Upper lobe of left lung (tissue), 6 donors: ENCODE results near the gene CETP. TPM values are rescaled to one million over a fixed set of nuclear protein-coding genes. Genes with fewer than 3 reads are reported as not detected.

Experiments
- ATAC-seq, 2 donors: fragments of 200-7000 bp; cut with Tn5 transposase; one replicate each; pipeline ENCODE4 v1.9.1; 2022; ENCODE audit warnings: mild to moderate bottlenecking in 2 of 2, moderate library complexity in 2 of 2; ENCODE audit not compliant: low FRiP score in 2 of 2
- DNase-seq, 2 donors: peaks; one replicate each; pipeline ENCODE4 v3.0.0-alpha.2; 2019 to 2020
- H3K27ac ChIP-seq, 4 donors: fragments of 200-600 bp; sonication (generic); one replicate each; pipeline ENCODE4 v1.5.1; 2016 to 2019
- H3K27me3 ChIP-seq, 4 donors: fragments of 200-600 bp; sonication (generic); one replicate each; pipeline ENCODE4 v1.5.1; 2017 to 2019
- H3K36me3 ChIP-seq, 4 donors: fragments of 200-600 bp; sonication (generic); one replicate each; pipeline ENCODE4 v1.5.1; 2016 to 2019
- H3K4me1 ChIP-seq, 4 donors: fragments of 200-600 bp; sonication (generic); one replicate each; pipeline ENCODE4 v1.5.1; 2018 to 2019
- H3K4me3 ChIP-seq, 4 donors: fragments of 200-600 bp; sonication (generic); one replicate each; pipeline ENCODE4 v1.5.1; 2017 to 2019; ENCODE audit warnings: mild to moderate bottlenecking in 2 of 4, moderate library complexity in 1 of 4
- H3K9me3 ChIP-seq, 4 donors: fragments of 200-600 bp; sonication (generic); one replicate each; pipeline ENCODE4 v1.5.1; 2018 to 2019
- EP300 ChIP-seq, 4 donors: sonication (generic); formaldehyde crosslinking; IDR thresholded peaks; one replicate each; pipeline ENCODE4 v1.5.1; 2017; ENCODE audit warnings: antibody characterized with exemption in 4 of 4, control low read depth in 2 of 4
- POLR2A ChIP-seq, 4 donors: fragments of 450-650 bp; IDR thresholded peaks; one replicate each; pipeline ENCODE4 v1.5.1; 2016 to 2017; ENCODE audit warnings: antibody characterized with exemption in 4 of 4, mild to moderate bottlenecking in 2 of 4
- POLR2AphosphoS5 ChIP-seq, 2 donors: sonication (generic); formaldehyde crosslinking; IDR thresholded peaks; one replicate each; pipeline ENCODE4 v1.5.1; 2017; ENCODE audit warnings: antibody characterized with exemption in 2 of 2
- WGBS, 2 donors: methylation state at CpG; one replicate each; pipeline ENCODE4 v1.1.5; 2017 to 2018; 5-methylcytosine and 5-hydroxymethylcytosine counted together
- total RNA-seq, 6 donors: library from RNA; depleted of rRNA in 4 of 6; stranded (reverse); fragments of >200 nt in 4 of 6; gene quantifications; one replicate each; pipeline versions ENCODE4 v1.1.0 to v1.2.1, GENCODE V29; 2016 to 2021
- TF ChIP-seq, protein P1 (sequence below), 6 experiments: fragments of 450-650 bp in 4 of 6; fragments of 200-600 bp in 2 of 6; sonication (generic) in 2 of 6; IDR thresholded peaks; one replicate each; pipeline ENCODE4 v1.5.1; 2016 to 2019; ENCODE audit warnings: antibody characterized with exemption in 6 of 6
- donor health status: DM: no; HTN: no; CAD: no; lungs with moderate emphysema.
- donor health status: DM: no; HTN: yes; CAD: no; lungs with severe emphysema.

CETP gene
- total RNA-seq, 6 donors from 2014 or later: 0.29 to 1.5 (median 0.91) TPM; not detected in 1

DNA sequence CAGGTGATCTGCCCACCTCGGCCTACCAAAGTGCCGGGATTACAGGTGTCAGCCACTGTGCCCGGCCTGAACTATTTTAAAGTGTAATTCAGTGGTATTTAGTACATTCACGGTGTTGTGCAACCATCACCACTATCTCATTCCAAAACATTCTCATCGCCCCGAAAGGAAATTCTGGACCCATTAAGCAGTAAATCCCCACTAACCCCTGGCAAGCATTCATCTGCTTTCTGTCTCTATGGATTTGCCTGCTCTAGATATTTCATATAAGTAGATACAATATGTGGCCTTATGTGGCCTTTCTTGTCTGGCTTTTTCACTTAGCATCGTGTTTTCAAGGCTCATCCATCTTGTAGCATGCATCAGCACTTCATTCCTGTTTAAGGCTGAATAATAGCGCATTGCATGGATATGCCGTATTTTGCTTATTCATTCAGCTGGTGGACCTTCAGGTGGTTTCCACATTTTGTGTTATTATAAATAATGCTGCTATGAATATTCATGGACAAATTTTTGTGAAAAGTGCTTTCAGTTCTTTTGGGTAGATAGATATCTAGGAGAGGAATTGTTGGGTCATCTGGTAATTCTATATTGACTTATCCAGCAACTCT lies 38.2 kb upstream of the CETP start:
- Histone ChIP-seq H3K9me3 (no peaks in the 10 kb centered on the region), H3K4me3 (no peak overlapping the region), H3K27ac (no peak overlapping the region), H3K27me3 (no peaks in the 10 kb centered on the region), H3K36me3 (no peaks in the 10 kb centered on the region), H3K4me1 (no peaks in the 10 kb centered on the region)
- WGBS, 2 donors: 86 to 92% methylated on average over 9 of the region's 9 CpGs
- DNase-seq: no peak
- no peak for ATAC-seq
- TF ChIP-seq EP300 (IDR thresholded peaks at IDR 0.05) (no peak), POLR2AphosphoS5 (IDR thresholded peaks at IDR 0.05) (no peak), POLR2A (IDR thresholded peaks at IDR 0.05) (no peak)
- TF ChIP-seq, protein P1, sequence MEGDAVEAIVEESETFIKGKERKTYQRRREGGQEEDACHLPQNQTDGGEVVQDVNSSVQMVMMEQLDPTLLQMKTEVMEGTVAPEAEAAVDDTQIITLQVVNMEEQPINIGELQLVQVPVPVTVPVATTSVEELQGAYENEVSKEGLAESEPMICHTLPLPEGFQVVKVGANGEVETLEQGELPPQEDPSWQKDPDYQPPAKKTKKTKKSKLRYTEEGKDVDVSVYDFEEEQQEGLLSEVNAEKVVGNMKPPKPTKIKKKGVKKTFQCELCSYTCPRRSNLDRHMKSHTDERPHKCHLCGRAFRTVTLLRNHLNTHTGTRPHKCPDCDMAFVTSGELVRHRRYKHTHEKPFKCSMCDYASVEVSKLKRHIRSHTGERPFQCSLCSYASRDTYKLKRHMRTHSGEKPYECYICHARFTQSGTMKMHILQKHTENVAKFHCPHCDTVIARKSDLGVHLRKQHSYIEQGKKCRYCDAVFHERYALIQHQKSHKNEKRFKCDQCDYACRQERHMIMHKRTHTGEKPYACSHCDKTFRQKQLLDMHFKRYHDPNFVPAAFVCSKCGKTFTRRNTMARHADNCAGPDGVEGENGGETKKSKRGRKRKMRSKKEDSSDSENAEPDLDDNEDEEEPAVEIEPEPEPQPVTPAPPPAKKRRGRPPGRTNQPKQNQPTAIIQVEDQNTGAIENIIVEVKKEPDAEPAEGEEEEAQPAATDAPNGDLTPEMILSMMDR (IDR thresholded peaks at IDR 0.05): no peak

DNA sequence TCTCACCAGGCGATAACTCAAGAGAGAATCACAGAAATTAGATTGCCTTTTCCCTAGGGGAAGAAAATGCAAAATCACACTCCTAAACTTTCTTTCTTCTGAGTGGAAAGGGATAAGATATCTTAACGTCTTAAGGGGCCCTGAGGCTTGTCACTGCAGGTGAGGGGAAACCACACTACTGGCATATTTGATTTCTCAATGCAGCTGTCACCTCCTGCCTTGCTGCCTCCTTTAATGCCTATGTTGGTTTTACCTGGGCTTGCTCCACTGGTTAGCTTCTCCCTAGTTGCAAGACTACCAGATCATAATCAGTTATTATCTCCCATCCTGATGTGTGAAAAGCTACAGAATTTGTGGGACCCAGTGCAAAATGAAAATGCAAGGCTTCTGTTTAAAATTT lies 34.3 kb upstream of the CETP start:
- Histone ChIP-seq H3K4me3 (no peak overlapping the region), H3K27me3 (no peaks in the 10 kb centered on the region), H3K36me3 (no peaks in the 10 kb centered on the region), H3K27ac (no peak overlapping the region), H3K9me3 (no peaks in the 10 kb centered on the region), H3K4me1 (peaks cover 5 to 15% (median 9%) of the 10 kb centered on the region in 4 donors)
- no peak for TF ChIP-seq EP300 (IDR thresholded peaks at IDR 0.05)
- TF ChIP-seq POLR2AphosphoS5 (IDR thresholded peaks at IDR 0.05): no peak
- TF ChIP-seq, protein P1 (IDR thresholded peaks at IDR 0.05): no peak
- TF ChIP-seq POLR2A (IDR thresholded peaks at IDR 0.05): no peak
- no peak for ATAC-seq
- 61 to 65% methylated on average over 2 of the region's 2 CpGs for WGBS, 2 donors
- no peak for DNase-seq

DNA sequence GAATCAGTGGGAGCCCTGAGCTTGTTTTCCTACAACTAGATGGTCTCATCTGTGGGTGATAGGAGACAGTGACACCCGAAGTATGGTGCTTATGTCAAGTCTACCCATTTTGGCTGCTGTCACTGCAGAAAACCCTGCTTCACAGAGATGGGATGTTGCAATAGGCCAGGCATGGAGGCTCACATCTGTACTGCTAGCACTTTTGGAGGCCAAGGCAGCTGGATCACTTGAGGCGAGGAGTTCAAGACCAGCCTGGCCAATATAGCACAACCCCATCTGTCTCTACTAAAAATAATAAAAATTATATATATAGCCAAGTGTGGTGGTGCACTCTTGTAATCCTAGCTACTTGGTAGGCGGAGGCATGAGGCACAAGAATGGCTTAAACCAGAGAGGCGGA lies 32.1 kb upstream of the CETP start:
- 90 to 97% methylated on average over 4 of the region's 4 CpGs for WGBS, 2 donors
- no peaks in the 10 kb centered on the region for H3K27me3 ChIP-seq
- H3K36me3 ChIP-seq: peaks cover 0 to 8% (median 0%) of the 10 kb centered on the region in 4 donors
- peaks cover 10 to 24% (median 17%) of the 10 kb centered on the region in 4 donors for H3K4me1 ChIP-seq
- ATAC-seq (no peak), DNase-seq (no peak)
- H3K4me3 ChIP-seq: no peak overlapping the region
- TF ChIP-seq POLR2AphosphoS5 (IDR thresholded peaks at IDR 0.05) (no peak), EP300 (IDR thresholded peaks at IDR 0.05) (no peak), POLR2A (IDR thresholded peaks at IDR 0.05) (no peak)
- TF ChIP-seq, protein P1 (IDR thresholded peaks at IDR 0.05): no peak
- no peaks in the 10 kb centered on the region for H3K9me3 ChIP-seq
- H3K27ac ChIP-seq: no peak overlapping the region

DNA sequence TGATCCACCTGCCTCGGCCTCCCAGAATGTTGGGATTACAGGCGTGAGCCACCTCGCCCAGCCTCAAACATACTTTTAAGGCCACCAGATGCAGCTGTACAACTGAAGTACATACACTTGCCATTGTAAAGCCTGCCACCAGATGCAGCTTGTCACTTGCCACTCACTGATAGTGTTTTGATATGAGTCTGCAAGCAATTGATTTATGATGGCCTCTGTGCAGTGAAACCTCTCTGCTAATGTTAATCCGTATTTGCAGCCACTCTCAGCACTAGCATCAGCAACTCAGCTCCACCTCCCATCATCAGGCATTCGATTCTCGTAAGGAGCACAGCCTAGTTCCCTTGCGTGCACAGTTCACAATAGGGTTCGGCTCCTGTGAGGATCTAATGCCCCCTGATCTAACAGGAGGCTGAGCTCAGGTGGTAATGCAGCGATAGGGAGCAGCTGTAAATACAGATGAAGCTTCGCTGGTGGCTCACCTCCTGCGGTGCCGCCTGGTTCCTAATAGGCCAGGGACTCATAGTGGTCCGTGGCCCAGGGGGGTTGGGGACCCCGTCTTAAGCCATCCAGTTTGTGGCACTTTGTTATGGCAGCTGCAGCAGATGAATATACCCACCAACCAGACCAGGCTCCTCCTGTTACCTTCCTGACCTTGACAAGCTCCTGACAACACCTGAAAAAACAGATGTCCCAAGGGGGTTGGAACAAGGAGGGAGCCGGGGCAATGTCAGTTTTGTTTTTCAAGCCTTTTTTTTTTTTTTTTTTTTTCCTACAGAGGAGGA lies 31.1 kb upstream of the CETP start:
- 81 to 82% methylated on average over 15 of the region's 15 CpGs for WGBS, 2 donors
- H3K4me3 ChIP-seq: no peak overlapping the region
- H3K4me1 ChIP-seq: peaks cover 20 to 34% (median 26%) of the 10 kb centered on the region in 4 donors
- H3K9me3 ChIP-seq: no peaks in the 10 kb centered on the region
- peak; percentile 21 to 45 for TF ChIP-seq POLR2AphosphoS5 (IDR thresholded peaks at IDR 0.05)
- TF ChIP-seq, protein P1 (IDR thresholded peaks at IDR 0.05): no peak
- H3K27ac ChIP-seq: peak overlapping the region; percentile 99 to 100 (median 100)
- H3K36me3 ChIP-seq: peaks cover 4 to 18% (median 6%) of the 10 kb centered on the region in 4 donors
- no peak for DNase-seq
- no peak for ATAC-seq
- no peaks in the 10 kb centered on the region for H3K27me3 ChIP-seq
